SK-N-SH (cell line): Measurements from ENCODE around the gene ING5. TPM values are rescaled to one million over a fixed set of nuclear protein-coding genes. Genes with fewer than 3 reads are reported as not detected.
A peak's percentile ranks its signal among the peaks of the same experiment; 100 is the strongest.

ENCODE experiments used
- CTCF ChIA-PET: fragments of 300-600, 350-600 bp; formaldehyde crosslinking; extraction: SDS; loops from one replicate; lab custom pipeline; 2021; lab: Yijun Ruan, JAX
- POLR2A ChIA-PET: fragments of 350-600 bp; sonication (Branson Sonifier 250); formaldehyde crosslinking; extraction: SDS; loops from one replicate; lab custom pipeline; 2020; ENCODE audit warnings: antibody characterized with exemption, inconsistent platforms; lab: Yijun Ruan, JAX
- DNase-seq: peaks from one replicate; pipeline ENCODE4 v3.0.0; 2012
- H2AFZ ChIP-seq: fragments of 200-600 bp; sonication (generic); 2 replicates; pipeline ENCODE4 v1.8.1; 2016; ENCODE audit warnings: antibody characterized with exemption, mild to moderate bottlenecking, low read depth
- H3F3A ChIP-seq: fragments of 200-600 bp; sonication (generic); replicated peaks from 2 replicates; pipeline ENCODE3; 2016; ENCODE audit warnings: antibody characterized with exemption, mild to moderate bottlenecking; ENCODE audit not compliant: insufficient read depth
- H3K27ac ChIP-seq, 2 experiments: fragments of 200-500 bp in 1 of 2; fragments of 200-600 bp in 1 of 2; sonication (Bioruptor generic) in 1 of 2; sonication (generic), shearing (Covaris generic) in 1 of 2; 2 replicates each; pipeline versions ENCODE4 v1.5.1 to v1.6.1; 2014 to 2016; ENCODE audit warnings: low read depth in 2 of 2, inconsistent platforms in 1 of 2, low read length in 1 of 2, mild to moderate bottlenecking in 1 of 2, mixed read lengths in 1 of 2
- H3K27me3 ChIP-seq: fragments of 200-600 bp; sonication (generic), shearing (Covaris generic); 2 replicates; pipeline ENCODE4 v1.6.1; 2016; ENCODE audit warnings: mixed run types; ENCODE audit not compliant: insufficient read depth
- H3K36me3 ChIP-seq, 2 experiments: fragments of 200-500 bp in 1 of 2; fragments of 200-600 bp in 1 of 2; sonication (Bioruptor generic) in 1 of 2; sonication (generic) in 1 of 2; replicated peaks in 1 of 2; 2 replicates each; pipeline versions ENCODE3 to v1.5.1; 2014 to 2016; ENCODE audit warnings: low read length in 1 of 2, mild to moderate bottlenecking in 1 of 2; ENCODE audit not compliant: insufficient read depth in 2 of 2, control insufficient read depth in 1 of 2
- H3K4me1 ChIP-seq, 2 experiments: fragments of 200-500 bp in 1 of 2; fragments of 200-600 bp in 1 of 2; sonication (Bioruptor generic) in 1 of 2; sonication (generic), shearing (Covaris generic) in 1 of 2; 2 replicates each; pipeline versions ENCODE4 v1.5.1 to v1.6.1; 2014 to 2016; ENCODE audit warnings: low read depth in 1 of 2, low read length in 1 of 2, mixed run types in 1 of 2; ENCODE audit not compliant: insufficient read depth in 2 of 2, control insufficient read depth in 1 of 2
- H3K4me2 ChIP-seq: fragments of 200-600 bp; sonication (generic), shearing (Covaris generic); 2 replicates; pipeline ENCODE4 v1.6.1; 2017; ENCODE audit warnings: mixed run types
- H3K4me3 ChIP-seq, 2 experiments: fragments of 200-500 bp in 1 of 2; fragments of 200-600 bp in 1 of 2; sonication (Bioruptor generic) in 1 of 2; sonication (generic), shearing (Covaris generic) in 1 of 2; 2 replicates each; pipeline versions ENCODE4 v1.5.1 to v1.8.1; 2014 to 2016; ENCODE audit warnings: low read depth in 2 of 2, inconsistent platforms in 1 of 2, low read length in 1 of 2, mild to moderate bottlenecking in 1 of 2, mixed read lengths in 1 of 2, moderate library complexity in 1 of 2
- H3K79me2 ChIP-seq: fragments of 200-600 bp; sonication (generic); 2 replicates; pipeline ENCODE4 v1.8.1; 2017; ENCODE audit warnings: mild to moderate bottlenecking; ENCODE audit not compliant: insufficient read depth
- H3K9ac ChIP-seq: fragments of 200-600 bp; sonication (generic); 2 replicates; pipeline ENCODE4 v1.6.1; 2017; ENCODE audit warnings: mixed run types
- H3K9me2 ChIP-seq: fragments of 200-600 bp; sonication (generic); 2 replicates; pipeline ENCODE4 v1.6.1; 2017; ENCODE audit warnings: mixed run types
- H3K9me3 ChIP-seq: fragments of 200-600 bp; sonication (generic); 2 replicates; pipeline ENCODE4 v1.6.1; 2017; ENCODE audit warnings: mixed run types, mild to moderate bottlenecking, moderate library complexity
- H4K20me1 ChIP-seq: fragments of 200-600 bp; sonication (generic); 2 replicates; pipeline ENCODE4 v1.6.1; 2017; ENCODE audit warnings: mild to moderate bottlenecking, mixed run types; ENCODE audit not compliant: insufficient read depth
- CHD2 ChIP-seq: fragments of 150-350 bp; IDR thresholded peaks from 2 replicates; pipeline ENCODE4 v1.6.1; 2018; ENCODE audit warnings: low read length; ENCODE audit not compliant: partially characterized antibody
- CTCF ChIP-seq: fragments of 200-600 bp; sonication (generic); IDR thresholded peaks from 2 replicates; pipeline ENCODE4 v1.6.1; 2017; ENCODE audit warnings: antibody characterized with exemption, mild to moderate bottlenecking, moderate library complexity
- ELF1 ChIP-seq: IDR thresholded peaks from 2 replicates; pipeline ENCODE4 v1.4.0; 2012
- FOSL2 ChIP-seq: IDR thresholded peaks from 2 replicates; pipeline ENCODE4 v1.4.0; 2012; ENCODE audit warnings: low read depth, mild to moderate bottlenecking, moderate library complexity, borderline replicate concordance
- GATA2 ChIP-seq: sonication (generic); formaldehyde crosslinking; IDR thresholded peaks from 2 replicates; pipeline ENCODE4 v1.5.0; 2020; ENCODE audit warnings: mild to moderate bottlenecking, missing genetic modification reagents
- IRF3 ChIP-seq: fragments of 150-350 bp; IDR thresholded peaks from 2 replicates; pipeline ENCODE4 v1.6.1; 2016; ENCODE audit warnings: mild to moderate bottlenecking, low read depth, low read length
- JUND ChIP-seq: IDR thresholded peaks from 2 replicates; pipeline ENCODE4 v1.4.0; 2012
- MAX ChIP-seq: IDR thresholded peaks from 2 replicates; pipeline ENCODE4 v1.4.0; 2012; ENCODE audit warnings: low read depth
- MEF2A ChIP-seq: IDR thresholded peaks from 2 replicates; pipeline ENCODE4 v1.4.0; 2012; ENCODE audit warnings: low read depth, borderline replicate concordance
- MXI1 ChIP-seq: IDR thresholded peaks from 2 replicates; pipeline ENCODE4 v1.6.1; 2012; ENCODE audit warnings: mild to moderate bottlenecking, low read depth, low read length, improper control_type of control experiment
- NFIC ChIP-seq: IDR thresholded peaks from 2 replicates; pipeline ENCODE4 v1.4.0; 2012; ENCODE audit warnings: borderline replicate concordance
- NRF1 ChIP-seq: IDR thresholded peaks from 2 replicates; pipeline ENCODE4 v1.6.1; 2012; ENCODE audit warnings: low read depth, mild to moderate bottlenecking, low read length
- PBX3 ChIP-seq: IDR thresholded peaks from 2 replicates; pipeline ENCODE4; 2012
- RFX5 ChIP-seq: IDR thresholded peaks from 2 replicates; pipeline ENCODE4 v1.6.1; 2012; ENCODE audit warnings: mild to moderate bottlenecking, improper control_type of control experiment, low read length
- SMC3 ChIP-seq: IDR thresholded peaks from 2 replicates; pipeline ENCODE4 v1.6.1; 2012; ENCODE audit warnings: low read depth, low read length, improper control_type of control experiment
- TAF1 ChIP-seq: IDR thresholded peaks from 2 replicates; pipeline ENCODE4 v1.6.1; 2012; ENCODE audit warnings: low read depth, mild to moderate bottlenecking, low read length, moderate library complexity, borderline replicate concordance
- USF1 ChIP-seq: IDR thresholded peaks from 2 replicates; pipeline ENCODE4 v1.4.0; 2012; ENCODE audit warnings: low read depth, borderline replicate concordance
- WGBS: methylation state at CpG from one replicate; pipeline ENCODE4 v1.1.6; 2017; ENCODE audit warnings: low lambda C conversion rate; 5-methylcytosine and 5-hydroxymethylcytosine counted together
- polyA plus RNA-seq, 3 experiments: library from polyadenylated mRNA; depleted of rRNA; stranded (reverse); fragments of >200 nt; gene quantifications; 2 replicates each; pipeline ENCODE4 v1.2.3, GENCODE V29; 2012

ING5 gene
- polyA plus RNA-seq, 1 of the 3 experiments (the other 2 are of a cell fraction), result 56.3 TPM

GRCh38 chr2:241728627-241729026, 26.8 kb downstream of the ING5 start (continued):
- TF ChIP-seq TAF1, result no peak
- TF ChIP-seq GATA2, result no peak

GRCh38 chr2:241729868-241730267, 28.0 kb downstream of the ING5 start:
- Histone ChIP-seq H4K20me1 (no peaks in the 10 kb centered on the region), H3K27me3 (no peaks in the 10 kb centered on the region), H3K4me3 (no peak overlapping the region), H2AFZ (no peak overlapping the region), H3K9ac (no peak overlapping the region), H3K4me2 (no peak overlapping the region)
- TF ChIP-seq RFX5 (no peak), MXI1 (no peak), CTCF (no peak), CHD2 (no peak), JUND (no peak), MEF2A (no peak), MAX (no peak), FOSL2 (no peak), USF1 (no peak), IRF3 (no peak), SMC3 (no peak), NFIC (no peak), ELF1 (no peak), NRF1 (no peak), PBX3 (no peak)
- TF ChIP-seq, all 33 proteins: peak for 0
- DNase-seq, result peak; percentile 4
- POLR2A ChIA-PET, result no interaction called here
- Histone ChIP-seq H3K9me3 (no peaks in the 10 kb centered on the region), H3K9me2 (no peaks in the 10 kb centered on the region), H3F3A (no peaks in the 10 kb centered on the region), H3K79me2 (no peaks in the 10 kb centered on the region), H3K36me3 (peaks cover 0 to 2% of the 10 kb centered on the region in 2 experiments), H3K27ac (no peak overlapping the region), H3K4me1 (peaks cover 0 to 2% of the 10 kb centered on the region in 2 experiments; a peak in 1 of 4 replicates)
- CTCF ChIA-PET, result interaction anchor here (1.0 to 5.4 kb wide), 2 partner anchors 28 to 149 kb away, joined by 3 to 34 read pairs; partner anchors contain the start of gene ING5
- 97% methylated on average over 6 of the region's 6 CpGs for WGBS
